GM12801 (cell line): ENCODE data around the gene TAL2.

Experiments used
- TF ChIP-seq, protein P1 (sequence below): IDR thresholded peaks from one replicate; pipeline ENCODE4 v1.5.1; 2011; ENCODE audit warnings: control low read depth; ENCODE audit not compliant: insufficient read length; ENCODE audit errors: extremely low read depth

The TAL2 gene

DNA sequence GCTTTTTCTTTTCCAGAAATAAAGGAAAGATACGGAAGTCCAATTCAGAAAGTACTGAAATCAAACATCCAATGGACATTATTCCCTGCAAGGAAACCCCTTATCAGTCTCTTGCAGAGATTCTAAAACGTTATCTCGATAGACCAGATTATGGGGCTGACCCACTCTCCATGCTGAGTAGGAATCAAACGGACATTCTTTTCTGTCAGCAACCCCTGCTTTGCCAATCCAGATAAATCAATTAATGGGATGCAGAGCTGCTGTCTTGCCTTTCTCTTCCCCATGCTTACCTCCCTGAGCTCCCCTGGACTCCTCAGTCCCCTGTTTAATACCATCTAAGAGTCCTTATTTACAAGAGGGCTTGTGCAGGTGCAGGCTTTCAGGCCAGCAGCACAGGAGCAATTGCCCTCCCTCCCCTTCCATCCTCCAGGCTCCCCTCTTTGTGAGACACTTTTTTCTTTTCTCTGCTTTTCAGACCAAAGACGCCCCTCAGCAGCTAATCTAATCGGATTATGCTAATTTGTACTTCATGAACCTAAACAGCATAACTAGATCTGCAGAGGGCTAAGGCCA is 14.2 kb downstream of the TAL2 start:
- TF ChIP-seq, protein P1, sequence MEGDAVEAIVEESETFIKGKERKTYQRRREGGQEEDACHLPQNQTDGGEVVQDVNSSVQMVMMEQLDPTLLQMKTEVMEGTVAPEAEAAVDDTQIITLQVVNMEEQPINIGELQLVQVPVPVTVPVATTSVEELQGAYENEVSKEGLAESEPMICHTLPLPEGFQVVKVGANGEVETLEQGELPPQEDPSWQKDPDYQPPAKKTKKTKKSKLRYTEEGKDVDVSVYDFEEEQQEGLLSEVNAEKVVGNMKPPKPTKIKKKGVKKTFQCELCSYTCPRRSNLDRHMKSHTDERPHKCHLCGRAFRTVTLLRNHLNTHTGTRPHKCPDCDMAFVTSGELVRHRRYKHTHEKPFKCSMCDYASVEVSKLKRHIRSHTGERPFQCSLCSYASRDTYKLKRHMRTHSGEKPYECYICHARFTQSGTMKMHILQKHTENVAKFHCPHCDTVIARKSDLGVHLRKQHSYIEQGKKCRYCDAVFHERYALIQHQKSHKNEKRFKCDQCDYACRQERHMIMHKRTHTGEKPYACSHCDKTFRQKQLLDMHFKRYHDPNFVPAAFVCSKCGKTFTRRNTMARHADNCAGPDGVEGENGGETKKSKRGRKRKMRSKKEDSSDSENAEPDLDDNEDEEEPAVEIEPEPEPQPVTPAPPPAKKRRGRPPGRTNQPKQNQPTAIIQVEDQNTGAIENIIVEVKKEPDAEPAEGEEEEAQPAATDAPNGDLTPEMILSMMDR, result no peak

DNA sequence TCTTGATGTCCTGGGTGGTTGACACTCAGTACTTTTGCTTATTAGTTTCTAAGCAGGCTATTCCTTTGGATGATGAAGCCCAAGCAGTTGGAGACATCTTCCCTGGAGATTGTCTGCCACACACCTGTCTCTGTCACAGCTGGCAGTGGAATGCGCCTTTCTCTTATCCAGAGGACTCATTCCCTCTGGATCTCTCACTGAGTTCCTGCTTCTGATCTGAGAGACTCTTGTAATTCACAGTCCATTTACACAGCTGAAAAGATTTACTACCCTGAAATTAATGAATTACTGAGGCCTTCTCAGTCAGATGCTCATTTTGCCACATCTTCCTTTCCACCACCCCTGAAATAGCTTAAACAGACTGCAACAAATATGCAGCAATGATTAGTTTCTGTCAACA is 15.9 kb downstream of the TAL2 start:
- TF ChIP-seq, protein P1, result no peak

DNA sequence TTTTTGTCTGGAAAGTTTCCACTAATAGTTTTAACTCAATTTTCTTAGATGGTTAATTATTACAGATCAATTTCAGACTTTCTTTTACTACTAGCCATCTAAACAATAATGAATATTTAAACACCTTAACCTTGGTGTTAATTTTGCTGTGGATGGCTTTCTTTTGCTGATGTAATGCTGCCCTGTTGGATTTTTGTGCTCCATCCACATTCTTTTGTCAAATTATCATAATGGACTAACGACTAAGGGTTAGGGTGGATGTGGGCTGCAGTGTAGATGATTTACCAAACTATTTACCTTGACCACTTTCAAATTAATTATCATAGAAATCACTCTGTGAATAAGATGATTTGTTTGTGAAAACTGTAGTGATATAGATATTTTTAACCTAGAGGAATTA is 16.5 kb downstream of the TAL2 start:
- TF ChIP-seq, protein P1, result no peak

- TF ChIP-seq, protein P1, result no peak
Measured at GRCh38 chr9:105679257-105680022, 17.2 kb downstream of the TAL2 start.

DNA sequence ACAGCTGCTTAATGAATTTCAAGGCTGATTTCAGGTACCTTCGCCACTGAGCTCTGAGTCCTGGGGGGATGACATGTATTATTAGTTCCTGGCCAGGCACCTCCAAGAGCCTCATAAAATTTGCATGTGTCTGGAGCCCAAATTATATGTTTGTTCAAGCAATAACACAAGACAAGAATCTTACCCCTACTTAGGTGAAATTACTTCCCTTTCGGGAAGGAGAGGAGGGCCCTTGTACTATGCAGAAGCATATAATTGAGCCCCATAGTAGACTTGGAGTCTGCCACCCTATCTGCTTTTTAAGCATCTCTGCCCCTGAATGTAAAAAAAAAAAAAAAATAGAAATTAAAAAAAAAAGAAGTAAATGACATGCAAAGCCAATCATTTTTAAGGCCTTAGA is 19.1 kb downstream of the TAL2 start:
- TF ChIP-seq, protein P1, result no peak

DNA sequence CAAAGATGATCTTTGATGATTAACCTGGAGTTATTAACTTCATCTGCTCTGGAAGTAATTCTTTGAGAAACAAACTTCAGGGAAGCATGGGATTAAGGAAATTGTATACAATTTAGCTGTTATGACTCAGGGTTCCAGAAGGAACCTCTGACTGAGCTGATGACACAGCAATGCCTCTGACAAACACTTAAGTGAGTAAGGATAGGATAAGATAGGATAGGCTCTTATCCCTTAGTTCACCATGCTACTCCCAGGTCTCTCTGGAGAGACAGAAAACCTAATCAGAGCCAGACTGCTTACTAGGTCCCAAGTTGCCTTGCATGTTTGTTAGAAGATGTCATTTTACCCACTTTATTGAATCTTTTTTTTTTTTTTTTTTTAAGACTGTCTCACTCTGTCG is 19.5 kb downstream of the TAL2 start:
- TF ChIP-seq, protein P1, result no peak

DNA sequence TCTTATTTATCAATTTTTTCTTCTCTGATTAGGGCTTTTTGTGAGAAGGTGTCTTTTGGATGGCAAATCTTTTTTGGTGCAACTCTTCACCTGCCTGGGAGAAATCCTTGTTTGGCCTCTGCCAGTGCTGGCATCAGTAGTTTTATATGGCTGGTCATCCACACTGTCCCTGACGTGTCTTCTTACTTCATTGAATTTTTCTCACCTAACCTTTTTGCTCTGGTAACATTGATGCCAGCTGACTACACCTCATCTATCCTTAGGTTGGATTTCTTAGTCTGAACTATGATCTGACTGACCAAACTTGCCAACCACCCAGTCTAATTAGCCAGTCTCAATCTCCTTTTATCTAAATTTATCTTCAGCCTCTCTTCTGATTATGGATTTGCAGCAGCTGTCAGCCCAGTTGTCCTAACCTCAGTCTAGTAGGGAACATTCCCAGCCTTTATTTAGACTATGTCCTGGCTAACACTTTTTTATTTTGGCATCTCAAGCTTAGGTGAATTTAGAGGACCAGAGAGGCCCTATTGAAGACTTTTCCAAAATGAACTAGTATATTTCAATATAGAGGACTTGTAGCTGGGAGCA is 21.5 kb downstream of the TAL2 start:
- TF ChIP-seq, protein P1, result no peak
